ENCODE data around the gene PPP1R26. TPM values are rescaled to one million over a fixed set of nuclear protein-coding genes. Genes with fewer than 3 reads are reported as not detected.
"Not testable (repeated sequence)": the region's sequence is repeated elsewhere in the genome, so short reads cannot be mapped to it uniquely, and the experiment has no call there.

PPP1R26 gene
- total RNA-seq, 1 donor from 2014 or later, result 26.3 TPM

DNA sequence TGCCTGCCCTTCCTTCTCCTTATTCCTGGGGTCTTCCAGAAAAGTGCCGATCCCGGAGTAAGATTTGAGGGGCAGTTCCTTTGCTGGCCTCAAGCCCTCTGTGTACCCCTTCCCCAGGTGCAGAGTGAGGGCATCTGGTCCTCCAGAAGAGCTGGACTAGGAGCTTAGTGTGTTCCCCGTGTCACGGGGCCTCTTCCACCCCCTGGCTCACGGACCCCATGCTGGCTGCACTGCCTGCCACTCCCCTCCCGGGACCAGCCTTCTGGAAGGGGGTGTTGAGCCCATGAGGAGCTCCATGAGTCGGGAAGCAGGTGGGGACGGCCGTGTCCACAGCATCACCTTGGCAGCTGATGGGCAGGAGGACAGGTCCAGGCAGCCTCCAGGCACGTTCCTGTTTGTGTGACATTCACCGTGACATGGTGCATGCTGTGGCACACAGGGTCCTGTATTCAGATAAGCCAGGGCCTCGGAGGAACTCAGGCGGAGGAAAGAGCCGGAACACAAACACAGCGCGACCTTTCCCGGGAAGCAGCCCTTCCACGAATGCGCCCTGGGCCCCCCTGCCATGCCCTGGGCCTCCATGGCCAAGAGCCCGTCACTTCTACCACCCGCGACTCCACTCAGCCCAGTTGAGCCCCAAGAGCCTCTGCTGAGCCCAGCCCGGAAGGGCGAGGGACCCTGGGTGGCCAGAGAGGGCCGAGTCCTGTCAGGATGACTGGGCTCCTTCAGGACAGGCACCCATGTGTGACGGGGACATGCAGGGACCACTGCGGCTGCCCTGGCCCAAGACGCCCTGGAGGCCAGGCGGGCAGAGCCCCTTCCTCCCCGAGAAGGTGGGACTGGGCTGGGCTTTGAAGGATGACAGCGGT is 35.7 kb downstream of the PPP1R26 start:
- intact Hi-C loops (cut with DNase I), result no loop called here
- DNase-seq (ENCODE audit: low spot score), result no peak

DNA sequence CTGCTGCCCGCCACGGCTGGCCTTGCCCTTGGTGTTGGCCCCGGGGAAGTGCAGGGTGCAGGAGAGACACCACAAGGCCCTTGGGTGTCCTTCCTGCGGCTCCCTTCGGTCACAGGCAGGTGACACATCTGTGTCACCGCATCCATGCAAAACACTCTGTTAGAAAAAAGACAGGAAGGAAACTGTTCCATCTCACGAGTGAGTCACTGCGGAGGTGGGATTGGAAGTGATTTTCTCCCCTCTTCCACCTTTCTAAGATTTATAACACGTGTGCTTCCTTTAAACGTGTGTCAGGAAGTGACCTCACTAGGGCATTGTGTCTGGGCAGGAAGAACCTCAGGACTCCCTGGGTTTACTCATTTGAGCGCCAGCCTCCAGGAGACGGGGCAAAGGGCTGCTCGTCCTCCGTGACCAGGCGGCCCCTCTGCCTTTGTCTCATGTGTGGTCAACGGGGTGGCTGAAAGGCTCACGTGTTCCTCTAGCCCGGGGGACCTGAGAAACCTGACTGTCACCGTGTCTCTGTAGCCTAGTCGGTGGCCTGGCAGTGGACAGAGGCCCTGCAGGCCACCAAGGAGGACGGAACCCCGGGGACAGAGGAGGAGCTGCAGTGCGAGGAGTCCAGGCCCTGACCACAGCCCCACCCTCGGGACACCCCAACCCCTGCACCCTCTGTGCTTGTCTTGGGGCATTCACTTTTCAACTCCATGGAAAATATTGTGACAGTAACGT is 36.7 kb downstream of the PPP1R26 start:
- intact Hi-C loops (cut with DNase I), result no loop called here
- no peak for DNase-seq (ENCODE audit: low spot score)

DNA sequence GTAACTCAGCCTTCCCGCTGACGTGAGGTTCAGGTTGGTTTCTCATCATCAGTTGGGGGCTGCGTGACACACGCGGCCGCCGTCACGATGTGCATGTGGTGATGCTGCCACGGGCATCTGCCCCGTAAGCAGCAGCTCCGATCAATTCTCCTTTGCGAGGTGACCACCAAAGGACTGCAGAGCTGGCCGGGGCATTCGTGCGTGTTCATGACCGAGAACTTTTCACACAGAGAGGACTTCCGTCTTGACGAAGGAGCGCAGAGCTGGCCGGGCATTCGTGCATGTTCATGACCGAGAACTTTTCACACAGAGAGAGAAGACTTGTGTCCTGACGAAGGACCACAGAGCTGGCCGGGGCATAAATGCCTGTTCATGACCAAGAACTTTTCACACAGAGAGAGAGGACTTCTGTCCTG is 37.8 kb downstream of the PPP1R26 start:
- intact Hi-C loops (cut with DNase I), result no loop called here
- no peak for DNase-seq (ENCODE audit: low spot score)

DNA sequence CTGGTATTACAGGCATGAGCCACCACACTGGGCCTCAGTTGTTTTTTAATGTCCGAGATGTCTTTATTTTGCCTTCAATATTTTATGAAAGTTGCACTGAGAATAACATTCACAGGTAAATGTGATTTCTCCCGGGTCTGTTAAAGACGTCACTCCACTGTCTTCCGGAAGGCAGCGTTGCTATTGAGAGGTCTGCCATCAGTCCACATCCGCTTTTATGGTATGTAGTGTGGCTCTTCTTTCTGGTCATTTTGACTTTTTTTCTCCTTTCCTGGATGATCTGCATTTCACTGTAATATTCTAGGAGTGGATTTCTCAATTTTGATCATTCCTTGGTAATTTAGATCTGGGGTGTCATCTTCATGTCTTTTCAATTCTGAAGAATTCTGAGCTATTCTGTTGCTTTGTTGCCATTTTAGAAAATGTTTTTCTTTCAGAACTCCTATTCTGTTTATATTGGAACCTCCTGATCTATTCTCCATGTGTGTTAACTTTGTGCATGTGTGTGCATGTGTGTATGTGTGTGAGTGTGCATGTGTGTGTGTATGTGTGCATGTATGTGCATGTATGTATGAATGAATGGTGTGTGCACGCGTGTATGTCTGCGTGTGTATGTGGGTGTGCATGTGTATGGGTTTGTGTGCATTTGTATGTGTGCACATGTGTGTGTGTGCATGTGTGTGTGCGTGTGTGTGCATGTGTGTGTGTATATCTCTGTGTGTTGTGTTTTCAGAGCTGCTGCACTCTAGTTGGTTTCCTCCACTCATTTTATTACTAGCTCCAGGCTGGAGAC is 39.8 kb downstream of the PPP1R26 start:
- no peak for DNase-seq (ENCODE audit: low spot score)
- intact Hi-C loops (cut with DNase I), result no loop called here

DNA sequence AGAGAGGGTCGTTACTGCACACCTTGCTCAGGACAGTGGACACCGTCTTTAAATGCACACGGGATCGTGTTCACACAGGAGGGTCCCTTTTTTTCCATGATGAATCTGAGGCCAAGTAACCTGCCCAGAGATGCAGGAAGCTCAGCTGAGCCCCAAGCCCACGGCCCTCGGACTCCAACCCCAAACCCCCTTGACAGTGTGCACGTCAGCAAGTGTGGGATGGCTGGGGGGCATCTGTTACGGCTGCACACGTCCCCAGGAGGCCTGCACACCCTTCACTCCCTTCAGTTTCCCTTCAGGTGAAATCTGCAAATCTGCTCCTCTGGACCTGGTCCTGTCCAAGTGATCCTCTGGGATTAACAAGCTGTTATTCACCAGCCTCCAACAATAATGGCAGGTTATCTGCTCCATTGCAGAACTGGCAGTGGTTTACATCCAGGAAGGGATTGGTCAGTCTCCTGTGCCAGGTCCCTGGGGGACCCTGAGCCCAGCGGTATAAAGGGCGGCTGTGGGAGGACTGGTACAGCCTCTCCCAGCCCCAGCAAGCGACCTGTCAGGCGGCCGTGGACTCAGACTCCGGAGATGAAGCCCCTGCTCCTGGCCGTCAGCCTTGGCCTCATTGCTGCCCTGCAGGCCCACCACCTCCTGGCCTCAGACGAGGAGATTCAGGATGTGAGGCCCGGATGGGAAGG is 41.5 kb downstream of the PPP1R26 start, which contains the start of gene LCN1:
Gene LCN1 (plus strand): TSS at position 525 of the 692 bp plus-strand sequence. CDS start 58 bp downstream, at position 583.
- intact Hi-C loops (cut with DNase I), result no loop called here
- DNase-seq (ENCODE audit: low spot score), result no peak

DNA sequence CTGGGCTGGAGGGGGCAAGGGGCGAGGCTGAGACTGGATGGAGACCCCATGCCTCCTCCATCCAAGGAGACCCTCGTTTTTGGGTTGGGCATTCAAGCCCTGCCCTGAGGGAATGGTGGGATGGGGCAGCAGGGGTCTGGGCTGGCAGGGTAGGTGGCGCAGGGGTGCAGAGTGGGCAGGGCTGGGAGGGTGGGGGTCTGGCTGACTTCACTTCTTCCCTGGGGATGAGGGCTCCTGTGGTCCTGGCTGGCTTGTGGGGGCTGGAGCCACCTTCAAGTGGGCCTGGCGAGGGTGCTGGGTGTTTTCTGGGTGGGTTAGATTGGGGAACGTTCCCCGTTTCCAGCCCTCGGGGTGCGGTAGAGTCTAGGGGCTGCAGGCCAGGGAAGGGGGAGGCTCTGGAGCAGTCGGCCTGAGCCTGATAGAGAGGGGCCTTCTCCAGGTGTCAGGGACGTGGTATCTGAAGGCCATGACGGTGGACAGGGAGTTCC is 42.1 kb downstream of the PPP1R26 start:
- no peak for DNase-seq (ENCODE audit: low spot score)
- intact Hi-C loops (cut with DNase I), result no loop called here

DNA sequence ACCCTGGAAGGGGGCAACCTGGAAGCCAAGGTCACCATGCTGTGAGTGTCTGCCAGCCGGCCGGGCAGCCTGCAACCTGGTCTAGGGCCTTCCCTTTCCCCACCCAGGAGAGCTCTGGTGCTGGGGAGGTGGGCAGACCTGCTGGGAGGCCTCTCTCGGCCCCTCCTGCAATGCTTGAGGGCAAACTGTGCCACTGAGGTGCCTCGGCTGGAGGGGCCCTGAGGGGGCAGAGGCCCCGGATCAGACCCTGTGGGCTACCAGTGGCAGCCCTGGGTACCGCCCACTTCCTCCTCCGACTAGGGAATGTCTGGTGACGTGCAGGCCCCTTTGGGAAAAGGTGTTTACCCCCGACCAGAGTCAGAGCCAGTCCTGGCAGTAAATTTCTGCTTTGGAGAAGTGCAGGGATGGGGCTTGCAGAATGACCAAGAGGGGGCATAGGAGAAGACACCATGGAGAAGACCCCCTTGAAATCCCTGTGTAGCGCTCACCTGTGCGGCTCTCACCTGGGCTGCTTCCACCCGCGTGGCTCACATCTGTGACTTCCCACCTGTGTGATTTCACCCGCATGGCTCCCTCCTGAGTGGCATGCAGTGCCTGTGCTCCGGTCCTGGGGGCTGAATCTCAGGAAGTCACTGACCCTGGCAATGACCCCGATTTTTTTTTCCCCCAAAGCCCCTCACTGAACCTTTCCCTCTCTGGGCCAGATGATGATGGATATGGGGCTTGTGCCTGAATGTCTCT is 42.7 kb downstream of the PPP1R26 start:
- DNase-seq (ENCODE audit: low spot score), result no peak
- intact Hi-C loops (cut with DNase I), result no loop called here

DNA sequence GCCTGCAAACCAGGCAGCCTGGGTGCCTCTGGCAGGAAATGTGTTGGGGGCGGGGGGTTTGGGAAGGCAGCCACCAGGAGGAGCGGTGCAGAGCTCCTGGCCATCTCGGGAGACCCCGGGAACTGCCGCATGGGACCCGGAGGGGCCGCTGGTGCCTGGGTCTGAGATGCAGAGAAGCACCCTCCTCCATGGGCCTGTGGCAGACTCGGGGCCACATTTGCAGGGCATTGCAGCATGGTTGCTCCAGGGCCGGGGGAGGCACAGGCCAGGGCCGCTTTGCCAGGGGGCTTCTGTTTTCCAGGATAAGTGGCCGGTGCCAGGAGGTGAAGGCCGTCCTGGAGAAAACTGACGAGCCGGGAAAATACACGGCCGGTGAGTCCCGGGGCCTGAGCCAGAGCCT is 43.3 kb downstream of the PPP1R26 start:
- DNase-seq (ENCODE audit: low spot score), result no peak
- intact Hi-C loops (cut with DNase I), result no loop called here

DNA sequence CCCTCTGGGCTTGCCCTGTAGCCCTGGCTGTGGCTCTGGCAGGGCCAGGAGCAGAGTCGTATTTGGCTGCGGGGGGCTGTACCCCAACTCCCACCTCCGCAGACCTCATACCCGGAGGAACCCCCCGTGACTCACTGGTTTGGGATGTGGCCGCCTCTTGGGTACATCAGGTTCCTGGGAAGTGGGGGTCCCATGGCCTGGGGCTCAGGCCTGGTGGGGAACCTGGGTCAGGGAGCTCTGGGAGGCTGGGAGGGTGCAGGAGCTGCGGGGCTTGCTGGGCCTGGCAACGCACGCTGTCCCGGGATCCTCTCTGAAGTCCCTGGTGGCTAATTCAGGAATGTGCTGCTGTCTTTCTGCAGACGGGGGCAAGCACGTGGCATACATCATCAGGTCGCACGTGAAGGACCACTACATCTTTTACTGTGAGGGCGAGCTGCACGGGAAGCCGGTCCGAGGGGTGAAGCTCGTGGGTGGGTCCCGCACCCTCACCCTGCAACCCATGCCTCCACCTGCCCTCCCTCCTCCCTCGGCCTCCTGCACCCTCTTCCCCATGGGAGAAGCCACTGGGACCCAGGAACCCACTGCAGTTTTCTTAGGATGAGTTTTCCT is 44.0 kb downstream of the PPP1R26 start:
- DNase-seq (ENCODE audit: low spot score), result no peak
- intact Hi-C loops (cut with DNase I), result no loop called here

DNA sequence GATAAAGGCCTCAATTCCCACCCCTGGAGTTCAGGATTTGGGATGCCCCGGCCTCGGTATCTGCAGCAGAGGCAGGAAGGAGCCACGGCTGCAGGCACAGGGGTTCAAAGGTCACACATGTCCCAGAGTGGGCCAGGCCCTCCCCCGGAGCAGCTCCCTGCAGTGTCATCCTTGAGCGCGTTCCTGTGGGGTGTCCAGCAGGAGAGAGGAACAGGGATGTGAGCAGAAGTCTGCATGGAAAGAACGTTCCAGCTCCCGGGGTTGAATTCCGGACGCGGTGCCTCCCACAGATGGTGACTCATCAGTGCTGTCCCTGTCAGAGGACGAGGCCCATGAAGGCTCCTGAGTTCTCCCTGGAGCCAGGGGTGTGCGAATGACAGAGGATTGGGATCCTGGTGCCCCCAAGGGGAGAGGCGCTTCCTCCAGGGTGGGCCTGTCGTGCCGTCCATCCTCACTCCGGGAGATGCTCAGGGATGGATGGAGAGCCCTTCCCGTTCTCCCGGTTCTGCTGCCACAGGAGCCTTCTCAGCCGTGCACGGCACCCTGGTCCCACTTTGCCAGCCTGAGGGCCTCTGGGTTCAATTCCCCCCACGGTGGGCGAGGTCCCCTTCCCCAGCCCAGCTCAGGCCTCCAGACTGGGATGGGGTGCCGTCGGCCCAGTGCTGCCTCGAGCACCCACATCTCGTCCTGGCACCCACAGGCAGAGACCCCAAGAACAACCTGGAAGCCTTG is 44.7 kb downstream of the PPP1R26 start:
- DNase-seq (ENCODE audit: low spot score), result no peak
- intact Hi-C loops (cut with DNase I), result no loop called here

DNA sequence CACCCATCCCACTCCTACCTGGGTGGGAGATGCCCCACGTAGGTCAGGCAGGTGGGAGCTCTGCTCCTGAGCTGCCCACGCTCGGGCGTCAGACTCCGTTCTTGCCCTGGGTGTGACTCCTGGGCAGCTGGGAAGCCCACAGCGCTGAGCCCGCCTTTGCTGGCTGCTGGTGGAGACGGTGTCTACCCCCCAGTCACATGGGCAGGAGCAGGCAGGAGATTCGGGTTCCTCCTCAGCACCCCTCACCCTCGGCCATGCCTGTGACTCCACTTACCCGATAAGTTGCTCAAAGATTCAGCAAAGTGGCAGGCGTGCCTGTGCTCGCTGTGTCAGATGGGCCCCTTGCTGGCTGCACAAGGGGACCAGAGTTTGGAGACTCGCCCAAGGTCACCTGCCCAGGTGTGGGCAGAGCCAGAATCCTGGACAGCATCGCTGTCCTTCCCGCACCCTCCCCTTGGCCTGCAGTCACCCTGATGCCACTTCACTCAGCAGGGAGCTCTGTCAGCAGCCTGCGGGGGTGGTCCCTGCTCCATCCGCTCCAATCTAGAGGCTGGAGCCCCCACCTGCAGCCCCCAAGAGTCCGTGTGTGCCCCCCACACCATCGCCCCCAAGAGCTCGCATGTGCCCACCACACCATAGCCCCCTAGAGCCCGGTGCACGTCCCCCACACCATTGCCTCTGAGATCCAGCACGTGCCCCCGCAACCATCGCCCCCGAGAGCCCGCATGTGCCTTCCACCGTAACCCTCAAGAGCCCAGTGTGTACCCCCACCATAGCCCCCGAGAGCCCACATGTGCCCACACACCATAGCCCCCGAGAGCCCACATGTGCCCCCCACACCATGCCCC is 45.9 kb downstream of the PPP1R26 start:
- intact Hi-C loops (cut with DNase I), result no loop called here
- no peak for DNase-seq (ENCODE audit: low spot score)

DNA sequence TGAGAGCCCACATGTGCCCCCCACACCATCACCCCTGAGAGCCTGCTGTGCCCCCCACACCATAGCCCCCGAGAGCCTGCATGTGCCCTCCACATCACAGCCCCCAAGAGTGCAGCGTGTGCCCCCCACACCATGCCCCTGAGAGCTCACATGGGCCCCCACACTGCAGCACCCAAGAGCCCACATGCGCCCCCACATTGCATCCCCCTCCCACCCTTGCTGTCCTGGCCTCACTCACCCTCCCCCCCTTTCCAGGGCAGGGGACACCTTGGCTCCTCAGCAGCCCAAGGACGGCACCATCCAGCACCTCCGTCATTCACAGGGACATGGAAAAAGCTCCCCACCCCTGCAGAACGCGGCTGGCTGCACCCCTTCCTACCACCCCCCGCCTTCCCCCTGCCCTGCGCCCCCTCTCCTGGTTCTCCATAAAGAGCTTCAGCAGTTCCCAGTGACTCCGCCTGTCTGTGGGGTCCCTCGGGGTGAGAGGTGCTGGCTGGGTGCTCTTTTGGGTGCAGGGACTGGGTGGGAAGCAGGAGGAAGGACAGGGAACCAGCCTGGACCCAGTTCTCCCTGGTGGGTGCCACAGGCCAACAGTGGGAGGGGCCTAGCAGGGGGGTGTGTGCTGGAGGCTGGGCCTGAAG is 46.6 kb downstream of the PPP1R26 start:
- intact Hi-C loops (cut with DNase I), result no loop called here
- no peak for DNase-seq (ENCODE audit: low spot score)

DNA sequence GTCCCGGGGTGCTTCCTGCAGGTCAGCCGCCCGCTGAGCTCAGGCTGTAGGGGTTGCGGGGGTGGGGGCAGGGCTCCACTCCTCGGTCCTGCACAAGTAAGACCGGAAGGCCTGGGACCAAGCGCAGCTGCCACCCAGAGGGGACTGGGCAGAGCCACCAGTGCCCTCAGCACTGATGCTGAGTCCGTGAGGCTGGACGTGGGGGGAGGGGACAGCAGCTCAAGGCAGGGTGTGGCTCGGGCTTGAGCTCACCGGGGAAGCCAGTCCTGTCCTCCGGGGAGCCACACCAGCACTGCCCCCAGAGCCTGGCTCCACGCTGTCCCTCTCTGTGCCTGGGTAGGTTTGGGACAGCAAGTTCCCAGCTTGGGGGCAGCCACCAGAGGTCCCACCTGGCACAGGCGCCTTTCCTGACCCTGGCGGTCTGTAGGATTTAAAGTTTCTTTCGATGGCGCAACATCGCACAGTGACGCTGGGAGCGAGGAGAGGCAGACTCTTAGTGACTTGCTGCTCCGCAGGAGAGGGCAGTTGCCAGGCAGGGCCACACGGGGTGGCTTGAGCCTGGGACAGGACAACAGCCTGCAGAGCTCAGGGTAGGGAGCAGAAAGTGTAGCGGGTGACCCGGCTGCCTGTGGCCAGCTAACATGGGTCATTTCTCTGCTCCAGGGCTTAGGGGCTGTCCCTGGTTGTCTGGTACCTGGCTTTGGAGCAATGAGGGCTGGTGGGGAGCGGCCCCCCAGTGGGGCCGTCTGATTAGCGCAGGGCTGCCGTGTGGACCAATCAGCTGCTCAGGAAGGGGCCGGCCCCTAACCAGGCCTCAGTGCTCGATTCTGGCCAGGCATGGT is 47.4 kb downstream of the PPP1R26 start:
- intact Hi-C loops (cut with DNase I), result no loop called here
- no peak for DNase-seq (ENCODE audit: low spot score)

DNA sequence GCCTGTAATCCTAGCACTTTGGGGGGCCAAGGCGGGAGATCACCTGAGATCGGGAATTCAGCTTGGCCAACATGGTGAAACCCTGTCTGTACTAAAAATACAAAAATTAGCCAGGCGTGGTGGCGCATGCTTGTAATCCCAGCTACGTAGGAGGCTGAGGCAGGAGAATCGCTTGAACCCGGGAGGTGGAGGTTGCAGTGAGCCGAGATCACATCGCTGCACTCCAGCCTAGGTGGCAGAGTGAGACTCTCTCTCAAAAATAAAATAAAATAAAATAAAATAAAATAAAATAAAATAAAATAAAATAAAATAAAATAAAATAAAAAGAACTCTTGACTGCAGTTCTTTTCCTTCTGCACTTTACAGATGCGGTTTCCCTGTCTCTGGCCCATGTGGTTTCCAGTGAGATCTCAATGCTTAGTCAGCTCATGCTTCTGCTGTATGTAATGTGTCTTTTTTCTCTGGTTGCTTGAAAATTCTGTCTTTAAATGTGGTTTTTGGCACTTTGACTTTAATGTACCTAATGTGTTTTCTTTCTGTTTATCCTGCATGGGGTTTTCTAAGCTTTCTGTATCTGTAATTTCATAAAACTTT is 49.4 kb downstream of the PPP1R26 start:
- intact Hi-C loops (cut with DNase I), result not testable (repeated sequence)

DNA sequence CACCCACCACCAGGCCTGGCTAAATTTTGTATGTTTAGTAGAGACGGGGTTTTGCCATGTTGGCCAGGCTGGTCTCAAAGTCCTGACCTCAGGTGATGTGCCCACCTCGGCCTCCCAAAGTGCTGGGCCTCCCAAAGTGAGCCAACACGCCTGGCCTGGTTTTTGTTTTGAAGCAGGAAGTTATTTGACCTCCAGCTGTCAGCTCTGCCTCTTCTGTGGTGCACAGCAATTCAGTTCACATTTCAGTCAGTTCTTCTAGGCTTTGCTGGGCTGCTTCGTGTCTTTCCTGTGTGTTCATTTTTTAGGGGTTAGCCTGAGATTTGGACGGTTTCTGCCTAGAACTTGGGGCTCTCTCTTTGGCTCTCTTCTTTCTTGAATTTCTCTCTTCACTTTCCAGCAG is 50.6 kb downstream of the PPP1R26 start:
- intact Hi-C loops (cut with DNase I), result no loop called here
- DNase-seq (ENCODE audit: low spot score), result no peak

More for the DNA sequence above, 49.4 kb downstream of the PPP1R26 start:
- not testable (repeated sequence) for DNase-seq (ENCODE audit: low spot score)
